Fibroblast of mammary gland (primary cell): ENCODE measurements around the gene CPXM1.
"Not testable (repeated sequence)": the region's sequence is repeated elsewhere in the genome, so short reads cannot be mapped to it uniquely, and the experiment has no call there.

Source experiments
- DNase-seq: peaks from one replicate; pipeline ENCODE4 v3.0.0-alpha.2; 2010; ENCODE audit warnings: low read depth
- H3K4me3 ChIP-seq: 2 replicates; pipeline ENCODE4 v1.5.1; 2011; ENCODE audit warnings: low read depth, mild to moderate bottlenecking, low read length, moderate library complexity; ENCODE audit not compliant: control insufficient read depth
- CTCF ChIP-seq: conservative IDR thresholded peaks from 2 replicates; pipeline ENCODE4 v1.5.1; 2011; ENCODE audit warnings: low read depth, low read length, inconsistent platforms; ENCODE audit not compliant: control insufficient read depth, insufficient read depth

CPXM1 gene

GRCh38 chr20:2778602-2779321 lies 21.7 kb downstream of the CPXM1 start:
- DNase-seq, result no peak
- no peak for TF ChIP-seq CTCF

GRCh38 chr20:2775139-2775538 lies 25.3 kb downstream of the CPXM1 start:
- TF ChIP-seq CTCF, result no peak
- DNase-seq, result peak; percentile 49
- H3K4me3 ChIP-seq, result no peak overlapping the region

More at GRCh38 chr20:2778602-2779321, 21.7 kb downstream of the CPXM1 start:
- H3K4me3 ChIP-seq, result no peak overlapping the region

- TF ChIP-seq CTCF, result no peak
- no peak for DNase-seq
Measured at GRCh38 chr20:2773812-2774211, 26.6 kb downstream of the CPXM1 start.

GRCh38 chr20:2771631-2772080 lies 28.8 kb downstream of the CPXM1 start:
- TF ChIP-seq CTCF, result no peak
- no peak for DNase-seq
- no peak overlapping the region for H3K4me3 ChIP-seq

More at GRCh38 chr20:2773812-2774211, 26.6 kb downstream of the CPXM1 start:
- H3K4me3 ChIP-seq, result no peak overlapping the region

GRCh38 chr20:2770091-2770490 lies 30.3 kb downstream of the CPXM1 start:
- DNase-seq, H3K4me3 ChIP-seq: not testable (repeated sequence)

GRCh38 chr20:2768632-2769015 lies 31.8 kb downstream of the CPXM1 start:
- TF ChIP-seq CTCF, result no peak
- H3K4me3 ChIP-seq, result no peak overlapping the region
- DNase-seq, result no peak

GRCh38 chr20:2767768-2768631 lies 32.4 kb downstream of the CPXM1 start:
- no peak for TF ChIP-seq CTCF
- peak; percentile 27 for DNase-seq
- no peak overlapping the region for H3K4me3 ChIP-seq
